RPMI8226 (cell line): ENCODE results near the gene ATXN1.
"Not testable (repeated sequence)": the region's sequence is repeated elsewhere in the genome, so short reads cannot be mapped to it uniquely, and the experiment has no call there.

Experiments used
- DNase-seq: peaks from one replicate; pipeline ENCODE4 v3.0.0-alpha.2; 2015

The ATXN1 gene

DNA sequence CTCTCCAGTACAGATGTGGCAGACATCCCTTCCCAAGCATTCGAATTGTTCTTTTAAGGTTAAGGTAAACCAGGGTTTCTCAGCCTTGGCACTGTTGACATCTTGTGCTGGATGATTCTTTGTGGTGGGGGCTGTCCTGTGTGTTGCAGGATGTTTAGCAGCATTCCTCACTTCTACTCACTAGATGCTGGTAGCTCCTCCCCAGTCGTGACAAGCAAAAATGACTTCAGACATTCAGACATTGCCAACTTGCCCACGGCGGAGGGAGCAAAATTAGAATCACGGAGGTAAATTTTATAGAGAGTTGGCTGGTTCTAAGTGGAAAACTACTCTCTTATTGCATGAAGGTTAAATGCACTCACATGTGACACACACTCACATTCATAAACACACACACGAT lies 334.1 kb downstream of the ATXN1 start:
- no peak for DNase-seq

DNA sequence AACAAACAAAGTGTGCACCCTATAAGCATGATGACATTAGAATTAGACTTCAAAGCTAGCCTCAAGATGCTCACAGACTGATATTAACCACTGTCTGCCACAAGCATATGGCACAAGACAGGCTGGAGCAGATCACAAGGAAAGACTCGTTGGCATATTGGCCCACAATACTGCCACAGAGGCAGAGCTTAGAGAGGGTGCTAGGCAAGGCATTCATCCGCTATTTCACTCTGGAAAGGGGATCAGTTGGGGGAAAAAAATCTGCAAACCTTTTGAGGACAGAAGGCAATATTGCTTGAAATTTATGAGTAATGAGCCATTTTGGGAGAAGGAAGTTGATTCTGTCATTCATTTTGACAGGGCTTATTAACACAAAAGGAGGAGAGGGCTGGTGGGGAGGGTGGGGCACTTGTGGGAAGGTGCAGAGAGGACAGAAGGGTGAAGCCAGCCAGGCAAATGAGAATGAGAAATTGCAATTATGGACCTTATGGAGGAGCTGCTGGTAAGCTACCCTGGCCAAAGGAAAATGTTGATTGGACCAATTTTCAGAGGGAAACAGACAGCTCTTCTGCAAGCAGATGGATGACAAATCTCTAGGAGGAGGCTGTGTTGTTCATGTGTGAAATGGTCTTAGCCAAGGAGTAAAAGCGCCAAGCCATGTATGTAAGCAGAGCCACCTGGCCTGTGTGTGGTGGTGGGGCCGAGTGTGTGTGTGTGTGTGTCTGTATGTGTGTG lies 335.2 kb downstream of the ATXN1 start:
- no peak for DNase-seq

DNA sequence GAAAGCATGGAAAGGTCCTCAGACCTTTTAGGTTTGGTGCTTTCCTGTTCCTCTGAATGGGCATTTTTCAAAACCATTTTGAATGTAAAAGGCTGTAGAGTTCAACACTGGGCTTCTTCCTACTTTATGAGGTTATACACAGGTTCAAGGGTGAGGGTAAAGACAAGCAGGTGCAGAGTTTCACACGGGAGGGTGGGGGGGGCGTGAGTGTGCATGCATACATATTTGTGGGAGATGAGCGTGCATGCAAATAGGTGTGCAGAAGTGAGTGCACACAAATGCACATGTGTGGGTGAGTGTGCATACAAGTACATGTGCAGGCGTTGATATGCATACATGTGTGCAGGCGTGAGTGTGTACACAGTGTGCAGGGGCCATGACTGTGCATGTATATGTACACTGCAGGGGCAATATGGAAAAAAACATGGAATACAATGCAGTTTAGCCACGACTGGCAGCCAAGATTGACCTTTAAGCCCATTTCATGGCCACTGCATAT lies 339.7 kb downstream of the ATXN1 start:
- no peak for DNase-seq

DNA sequence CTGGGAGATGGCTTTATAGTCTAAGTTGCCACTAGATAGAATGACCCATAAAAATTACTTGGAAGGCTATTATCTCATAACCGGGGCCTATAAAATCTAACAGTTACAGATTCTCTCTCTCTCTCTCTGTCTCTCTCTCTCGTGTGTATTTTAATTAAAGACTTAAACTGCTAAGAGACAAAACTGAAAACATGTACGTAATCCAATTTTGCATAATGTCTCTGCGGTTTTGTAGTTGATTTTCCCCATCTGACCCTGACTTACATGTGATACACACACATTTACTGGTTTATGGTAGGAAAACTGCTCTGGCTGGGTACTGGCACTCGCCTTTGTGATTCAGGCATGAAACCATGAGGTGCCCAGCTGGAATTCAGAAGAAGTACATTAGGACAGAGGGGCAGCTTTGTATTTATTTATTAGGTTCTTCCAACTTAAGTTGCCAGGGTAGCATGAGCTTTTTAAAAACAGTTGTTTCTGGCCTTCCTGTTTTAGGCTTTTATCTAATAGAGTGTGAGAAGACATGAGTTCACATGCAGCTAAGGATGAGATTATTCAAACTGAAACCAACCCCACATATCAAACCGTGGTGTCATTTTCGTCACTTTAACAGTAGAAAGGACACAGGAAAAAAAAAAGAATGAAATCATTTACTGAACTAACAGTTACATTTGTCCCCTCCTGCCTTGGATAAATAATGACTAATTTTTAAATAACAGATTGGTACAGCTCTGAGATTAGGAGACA lies 340.4 kb downstream of the ATXN1 start:
- peak; percentile 25 for DNase-seq

DNA sequence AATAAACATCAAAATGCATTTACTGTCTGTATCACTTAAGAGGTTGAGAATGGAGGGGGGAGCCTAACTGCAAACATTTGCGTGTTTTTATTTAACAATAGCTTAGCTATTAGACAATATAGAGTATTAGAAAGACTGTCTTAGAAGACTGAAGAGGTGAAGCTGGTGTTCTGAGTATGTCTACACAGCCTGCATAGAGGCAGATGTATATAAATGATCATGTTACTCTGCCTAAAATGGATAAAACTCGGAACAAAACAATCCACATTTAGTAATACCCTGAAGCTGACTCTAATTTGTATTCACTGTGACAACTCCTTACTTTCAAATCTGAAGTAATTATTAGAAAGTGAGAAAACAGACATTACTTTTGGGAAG lies 340.9 kb downstream of the ATXN1 start:
- DNase-seq: no peak

DNA sequence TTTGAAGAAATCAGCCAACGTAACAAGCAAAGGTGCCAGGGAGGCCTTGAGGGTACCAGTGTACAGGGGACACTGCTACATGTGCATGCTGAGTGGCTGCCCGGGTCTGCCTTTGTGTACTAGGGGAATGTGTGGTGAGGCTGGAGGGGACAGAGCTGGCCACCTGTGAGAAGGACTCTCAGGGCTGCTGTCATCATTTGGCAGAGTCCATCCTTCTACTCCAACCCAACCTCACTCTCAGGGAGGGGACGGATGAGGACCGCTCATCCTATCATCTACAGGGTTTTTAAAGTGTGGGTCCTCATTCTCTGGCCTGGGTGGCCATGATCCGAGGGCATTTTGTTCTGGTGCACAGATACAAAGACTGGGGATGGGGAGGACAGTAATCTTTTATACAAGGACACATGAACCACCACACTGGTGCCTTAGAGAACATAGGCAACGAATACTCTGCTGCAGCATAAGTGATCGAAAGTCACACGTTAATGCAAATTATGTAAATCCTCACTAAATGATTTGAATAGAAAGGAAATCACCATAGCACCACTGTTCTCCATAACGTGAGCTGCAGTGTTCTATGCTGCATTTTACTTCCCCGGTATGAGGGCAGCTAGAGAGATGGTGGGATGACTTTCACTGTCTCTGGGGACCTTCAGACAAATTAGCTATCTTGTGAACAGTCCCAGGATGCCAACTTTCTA lies 341.5 kb downstream of the ATXN1 start:
- DNase-seq: no peak

DNA sequence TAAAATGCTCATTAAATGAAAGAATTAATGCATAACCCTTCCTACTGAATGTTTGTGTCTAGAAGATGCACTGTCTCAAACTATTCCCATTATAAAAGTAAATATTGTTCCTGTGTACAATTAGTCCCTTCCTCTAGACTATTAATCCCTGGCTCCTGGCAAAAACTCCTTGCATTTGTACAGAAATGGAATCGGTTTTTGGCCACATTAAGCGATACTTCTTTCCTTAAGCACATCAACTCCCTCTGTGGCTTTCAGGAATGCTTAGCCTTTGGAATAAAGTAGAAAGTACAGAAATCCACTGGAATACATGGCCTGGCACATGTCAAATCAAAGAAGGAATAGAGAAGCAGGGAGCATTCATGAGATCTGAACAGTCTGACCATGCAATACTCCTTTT lies 343.1 kb downstream of the ATXN1 start:
- no peak for DNase-seq

DNA sequence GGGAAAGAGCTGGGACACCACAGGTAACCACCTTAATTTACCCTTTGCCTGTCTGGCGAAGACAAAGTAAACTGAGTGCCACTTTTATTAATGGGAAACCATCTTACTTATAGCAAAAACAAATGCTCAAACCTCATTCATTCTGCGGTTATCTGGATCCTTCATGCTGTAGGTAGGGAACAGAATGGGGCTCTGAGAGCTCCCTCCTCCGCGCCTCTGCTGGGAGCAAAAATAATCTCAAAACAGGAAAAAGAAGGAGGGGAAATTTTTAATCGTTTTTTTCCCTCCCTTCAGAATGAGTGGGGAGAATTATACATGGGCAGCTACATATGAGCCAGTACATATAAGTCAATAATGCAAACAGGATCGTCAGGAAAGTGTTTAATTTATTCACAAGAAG lies 345.6 kb downstream of the ATXN1 start:
- DNase-seq: no peak

DNA sequence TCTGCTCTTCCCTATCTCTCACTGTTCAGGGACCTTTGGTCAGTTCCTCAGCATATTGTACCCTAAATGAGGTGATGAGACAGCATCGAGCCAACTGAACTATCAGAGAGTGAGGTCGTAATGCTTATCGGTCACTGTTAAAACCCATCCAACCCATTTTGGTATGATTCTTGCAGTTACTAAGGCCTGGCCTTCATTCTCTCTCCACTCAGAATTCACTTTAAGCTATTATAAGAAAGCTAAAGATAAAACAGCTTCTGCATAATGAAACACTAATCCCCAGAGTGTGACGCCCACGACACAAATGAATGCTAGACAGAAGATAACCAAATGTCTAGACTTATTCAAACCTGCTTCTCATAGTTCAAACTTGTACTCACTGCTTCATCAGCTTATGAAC lies 347.1 kb downstream of the ATXN1 start:
- DNase-seq: no peak

DNA sequence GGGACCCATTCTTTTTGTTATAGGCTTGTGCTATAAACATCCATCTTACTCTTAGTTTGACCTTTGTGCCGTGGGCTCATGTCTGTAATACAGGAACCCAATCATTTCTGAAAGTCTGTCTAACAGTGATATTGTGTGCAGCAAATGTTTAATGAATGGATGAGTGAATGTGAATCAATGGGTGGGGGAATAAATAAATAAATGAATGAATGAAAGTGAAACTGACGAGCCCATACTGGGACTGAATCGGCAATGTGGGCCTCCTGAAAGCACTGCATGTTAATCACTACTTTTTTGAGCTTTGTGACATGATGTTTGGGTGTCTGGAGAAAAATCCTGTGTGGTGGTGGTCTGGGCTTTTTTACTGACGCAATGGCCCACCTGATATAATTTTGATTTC lies 347.9 kb downstream of the ATXN1 start:
- DNase-seq: peak; percentile 20

DNA sequence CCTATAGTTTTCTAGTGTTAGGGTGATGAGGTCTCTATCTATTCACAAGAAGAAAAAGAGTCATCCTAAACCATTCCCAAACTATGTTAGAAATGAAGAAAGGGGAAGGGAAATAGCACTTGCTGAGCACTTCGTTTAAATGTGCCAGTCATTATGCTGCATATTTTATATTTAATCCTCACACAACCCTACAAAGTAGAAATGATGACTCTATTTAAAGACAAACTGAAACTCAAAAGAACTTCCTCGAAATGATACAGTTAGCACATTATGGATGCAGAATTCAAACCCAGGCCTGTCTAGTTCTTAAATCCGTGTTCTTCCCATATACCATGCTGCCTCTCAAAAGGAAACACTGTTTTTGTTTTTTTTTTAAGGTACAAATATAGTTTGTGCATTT lies 348.3 kb downstream of the ATXN1 start:
- no peak for DNase-seq

DNA sequence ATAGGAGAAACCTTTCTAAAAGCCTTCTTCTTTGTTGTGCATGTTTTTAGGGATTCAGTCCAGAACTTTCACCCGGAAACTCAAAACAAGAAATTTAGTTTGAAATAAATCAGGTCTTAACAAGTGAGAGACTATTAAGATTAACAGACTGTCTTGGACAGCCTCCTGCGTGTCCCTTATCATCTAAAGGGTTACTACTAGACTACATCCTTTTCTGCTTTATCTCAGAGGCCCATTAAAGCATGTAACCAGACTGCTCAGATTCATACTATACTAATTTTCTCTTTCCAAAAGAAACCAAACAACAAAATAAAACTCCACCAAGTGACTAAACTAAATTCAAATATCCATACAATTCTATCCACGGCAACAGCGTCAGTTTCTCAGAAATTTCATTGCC lies 349.1 kb downstream of the ATXN1 start:
- DNase-seq: no peak

DNA sequence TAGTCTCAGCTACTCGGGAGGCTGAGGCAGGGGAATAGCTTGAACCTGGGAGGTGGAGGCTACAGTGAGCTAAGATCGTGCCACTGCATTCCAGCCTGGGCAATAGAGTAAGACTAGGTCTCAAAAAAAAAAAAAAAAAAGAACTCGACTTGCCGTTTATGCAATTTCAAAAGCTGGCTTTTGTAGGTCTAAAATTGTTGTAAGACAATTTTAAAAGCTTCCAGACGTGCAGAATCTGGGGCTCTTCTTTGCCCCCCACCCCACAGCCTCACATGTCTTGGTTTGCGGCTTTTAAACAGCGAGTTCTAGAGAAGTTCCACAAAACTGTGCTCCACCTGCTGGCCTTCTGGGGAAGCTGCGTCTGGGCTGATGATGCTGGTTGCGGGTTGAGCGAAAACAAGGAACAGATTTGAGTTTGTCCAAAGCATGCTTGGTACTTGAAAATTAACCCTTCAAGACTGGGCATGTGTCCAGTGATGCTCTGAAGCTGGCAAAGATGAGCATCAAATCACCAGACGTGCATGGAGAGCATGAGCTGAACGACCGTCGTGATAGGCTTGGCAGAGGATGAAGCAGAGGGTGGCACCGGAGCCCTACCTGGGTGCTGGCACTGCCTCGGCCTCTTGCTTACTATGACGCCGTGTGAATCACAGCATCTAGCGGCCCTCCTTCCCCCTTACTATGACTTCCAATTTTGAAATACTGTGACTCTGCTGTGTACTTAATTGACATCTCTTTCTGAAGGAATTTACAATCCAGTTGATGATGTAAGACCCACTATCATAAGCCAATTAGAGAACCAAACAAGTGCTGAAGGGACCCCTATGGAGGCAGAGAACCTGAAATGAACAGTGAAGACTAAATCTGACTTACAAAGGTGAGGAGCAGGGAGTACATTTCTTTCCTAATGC lies 351.5 kb downstream of the ATXN1 start:
- DNase-seq: peak; percentile 68

DNA sequence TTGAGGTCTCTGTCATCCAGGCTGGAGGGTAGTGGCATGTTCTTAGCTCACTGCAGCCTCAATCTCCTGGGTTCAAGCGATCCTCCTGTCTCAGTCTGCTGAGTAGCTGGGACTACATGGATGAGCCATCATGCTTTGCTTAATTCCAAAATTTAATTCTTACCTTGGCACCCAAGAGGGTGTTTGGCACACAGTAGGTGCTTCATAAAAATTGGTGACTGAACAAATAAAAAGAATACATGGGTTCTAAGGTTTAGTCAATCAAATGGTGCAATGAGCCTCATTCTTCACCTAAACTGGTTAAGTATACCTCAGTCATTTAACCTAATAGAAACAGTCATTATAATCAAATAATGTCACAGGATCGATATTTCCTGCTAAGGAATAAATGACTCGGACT lies 352.5 kb downstream of the ATXN1 start:
- no peak for DNase-seq

DNA sequence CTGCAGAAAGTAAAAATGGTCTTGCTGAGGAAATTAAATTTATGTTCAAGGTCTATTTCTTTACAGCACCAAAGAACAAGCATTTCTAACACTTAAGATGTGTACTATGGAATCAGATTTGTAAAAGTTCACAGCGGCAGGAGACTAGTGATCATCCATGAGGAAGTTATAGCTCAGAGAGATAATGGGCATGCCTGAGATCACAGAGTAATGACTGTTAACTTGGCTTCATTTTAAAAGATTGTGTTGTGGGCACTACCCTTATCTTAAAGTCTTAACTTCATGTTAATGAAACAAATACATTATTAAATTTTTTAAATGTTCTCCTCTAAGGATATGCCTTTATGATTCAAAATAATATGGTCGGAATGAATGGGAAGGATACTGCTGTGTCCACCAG lies 354.3 kb downstream of the ATXN1 start:
- no peak for DNase-seq

DNA sequence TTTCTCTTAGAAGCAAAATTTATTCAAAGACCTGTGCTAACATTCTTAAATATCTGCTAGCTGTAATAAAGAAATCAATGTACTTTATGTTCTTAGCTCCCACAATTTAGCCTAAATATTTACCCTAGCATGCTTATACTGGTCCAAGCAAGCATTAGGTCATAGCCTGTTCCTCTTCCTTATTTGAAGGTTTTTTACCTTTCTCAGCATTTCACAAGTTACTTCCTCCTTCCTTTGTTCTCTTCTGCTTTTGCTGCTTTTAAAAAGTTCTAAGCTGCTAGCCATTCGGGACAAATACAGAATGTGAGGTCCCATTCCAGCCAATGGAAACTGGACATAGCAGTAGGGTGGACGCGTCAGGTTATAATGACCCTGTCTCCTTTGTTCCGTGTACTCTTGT lies 354.7 kb downstream of the ATXN1 start:
- DNase-seq: not testable (repeated sequence)

DNA sequence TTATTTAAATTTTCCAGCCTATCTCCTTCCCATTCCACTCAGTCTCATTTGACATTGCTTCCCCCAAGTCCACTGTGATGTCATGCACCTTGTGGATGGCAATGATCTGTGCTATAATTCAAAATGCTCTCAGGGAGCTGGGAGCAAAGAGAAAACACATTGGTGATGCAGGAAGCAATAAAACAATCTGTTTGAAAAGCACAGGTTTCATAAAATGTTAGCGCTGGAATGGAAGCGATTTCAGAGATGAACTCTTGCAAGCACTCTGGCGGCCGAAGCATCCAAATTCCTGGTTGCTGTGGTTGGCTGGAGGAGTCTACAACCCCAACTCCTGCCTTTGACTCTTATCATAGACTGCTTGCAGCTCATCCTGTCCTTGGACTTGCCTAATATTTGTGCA lies 355.9 kb downstream of the ATXN1 start:
- DNase-seq: no peak

DNA sequence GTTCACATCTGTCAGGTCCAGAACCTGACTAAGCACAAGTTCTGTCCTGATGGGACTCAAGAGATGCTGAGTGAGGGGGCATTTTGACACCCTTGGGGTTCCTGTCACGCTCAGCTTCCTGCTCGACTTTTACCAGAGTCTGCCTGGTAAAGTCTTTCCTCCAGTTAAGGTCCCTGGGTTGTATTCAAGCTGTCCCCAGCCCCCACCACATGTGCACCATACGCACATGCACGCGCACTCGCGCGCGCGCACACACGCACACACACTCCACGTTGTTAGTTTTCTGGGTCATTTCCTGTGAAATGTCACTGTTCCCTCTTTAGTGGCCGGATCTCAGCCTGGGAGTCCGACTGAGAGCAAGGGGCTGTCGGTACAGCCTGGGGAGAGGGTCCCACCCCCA lies 356.8 kb downstream of the ATXN1 start:
- DNase-seq: no peak

DNA sequence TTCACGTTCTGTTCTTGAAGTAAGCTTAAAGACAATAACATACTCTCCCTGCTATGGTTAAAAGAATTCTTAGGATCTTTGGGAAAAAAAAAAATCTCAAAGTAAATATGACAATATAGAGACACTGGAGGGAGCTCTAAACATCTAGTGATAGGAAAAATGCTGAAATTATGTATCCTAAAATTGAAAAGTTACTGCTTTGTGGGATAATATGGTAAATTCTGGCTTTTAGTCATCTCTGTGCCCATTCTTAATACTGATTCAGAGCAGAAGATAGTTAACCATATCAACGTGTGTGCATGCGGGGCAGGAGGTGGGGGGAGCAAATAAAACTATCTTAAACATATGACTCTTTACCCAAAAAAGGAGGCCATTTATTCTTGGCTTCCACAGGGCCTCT lies 357.4 kb downstream of the ATXN1 start:
- no peak for DNase-seq

DNA sequence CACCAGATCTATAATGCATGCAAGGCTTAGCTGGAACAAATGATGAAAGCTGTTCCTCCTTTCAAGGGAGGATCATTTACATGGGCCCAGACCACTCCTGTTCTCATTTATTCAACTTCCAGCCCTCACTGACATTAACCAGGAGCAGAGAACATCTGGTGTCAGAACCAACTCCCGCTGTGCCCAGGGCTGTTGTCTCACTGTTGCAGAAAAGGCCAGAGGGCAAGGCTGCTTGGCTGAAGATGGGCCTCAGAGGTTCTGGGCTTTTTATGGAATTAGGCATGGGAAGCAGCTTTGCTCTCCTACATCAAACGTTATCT lies 358.7 kb downstream of the ATXN1 start:
- DNase-seq: no peak

DNA sequence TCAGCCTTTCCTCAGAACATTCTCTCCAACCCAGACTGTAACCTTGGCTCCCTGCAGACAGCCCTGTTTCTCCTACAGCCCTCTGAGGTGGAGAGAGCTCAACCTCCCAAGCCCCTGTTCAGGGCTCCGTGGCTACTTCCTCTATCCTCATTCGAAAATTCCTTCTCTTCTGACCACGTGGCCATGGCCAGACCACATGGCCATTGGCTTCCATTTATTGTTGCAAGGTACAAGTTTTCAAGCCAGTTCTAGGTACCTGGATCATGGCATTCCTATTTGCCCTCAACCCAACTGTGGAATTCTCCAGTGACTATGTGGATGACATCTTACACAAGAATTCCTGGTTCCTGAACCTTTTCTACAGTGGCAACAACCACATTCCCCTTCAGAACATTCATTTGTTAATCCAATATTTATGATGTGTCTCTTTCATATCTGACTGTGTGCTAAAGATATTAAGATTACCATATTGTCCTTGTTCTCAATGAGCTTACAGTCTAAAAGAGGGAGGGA lies 361.0 kb downstream of the ATXN1 start:
- no peak for DNase-seq

DNA sequence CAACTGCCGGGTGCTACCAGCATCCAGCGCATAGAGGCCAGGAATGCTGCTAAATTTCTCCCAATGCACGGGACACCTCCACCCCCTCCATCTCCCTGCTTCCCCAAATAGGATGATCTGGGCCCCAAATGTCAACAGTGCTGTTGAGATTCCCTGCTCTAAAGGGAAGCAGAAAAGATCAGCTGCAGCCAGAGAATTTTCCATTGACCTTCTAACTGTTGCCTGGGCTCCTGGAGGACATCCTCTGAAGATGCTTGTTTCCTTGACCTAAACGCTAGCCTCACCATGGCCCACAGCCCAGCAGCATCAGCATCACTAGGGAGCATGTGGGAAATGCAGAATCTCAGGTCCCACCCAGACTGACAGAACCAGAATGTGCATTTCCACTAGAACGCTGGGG lies 361.6 kb downstream of the ATXN1 start:
- DNase-seq: no peak

DNA sequence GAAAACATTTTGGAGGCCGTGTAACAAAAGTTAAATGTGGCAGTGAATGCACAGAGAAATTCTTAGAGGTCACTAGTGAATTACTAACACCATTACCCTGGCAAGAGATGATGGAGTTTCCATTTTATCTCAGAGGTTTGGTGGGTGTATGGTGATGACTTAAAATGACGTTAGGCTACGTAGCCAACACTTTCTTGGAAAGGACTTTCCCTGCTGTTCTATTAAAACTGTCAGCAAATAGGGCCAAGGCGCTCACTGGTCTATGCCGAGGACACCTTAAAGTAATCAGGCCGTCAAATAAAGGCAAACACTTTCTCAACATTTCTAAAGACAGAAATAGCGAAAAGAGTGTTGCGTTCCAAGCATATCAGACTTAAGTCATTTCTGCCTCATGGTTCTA lies 362.1 kb downstream of the ATXN1 start:
- no peak for DNase-seq
